BJ (cell line): ENCODE data around the gene OXLD1. TPM values are rescaled to one million over a fixed set of nuclear protein-coding genes. Genes with fewer than 3 reads are reported as not detected.

Experiments used
- CTCF ChIA-PET: fragments of 350-600 bp; formaldehyde crosslinking; extraction: SDS; loops from one replicate; lab custom pipeline; 2021; ENCODE audit warnings: antibody characterized with exemption, inconsistent platforms; lab: Yijun Ruan, JAX
- POLR2A ChIA-PET: fragments of 300-600 bp; sonication (Branson Sonifier 250); formaldehyde crosslinking; extraction: SDS; loops from one replicate; lab custom pipeline; 2021; ENCODE audit warnings: antibody characterized with exemption; lab: Charles Lee
- DNase-seq: peaks from one replicate; pipeline ENCODE4 v3.0.0-alpha.2; 2011; ENCODE audit warnings: low read depth
- H3K27me3 ChIP-seq: 2 replicates; pipeline ENCODE4 v1.6.0; 2011; ENCODE audit warnings: low read length; ENCODE audit not compliant: control insufficient read depth, insufficient read depth
- H3K36me3 ChIP-seq: 2 replicates; pipeline ENCODE4 v1.5.1; 2011; ENCODE audit warnings: low read length; ENCODE audit not compliant: control insufficient read depth, insufficient read depth
- H3K4me3 ChIP-seq: 2 replicates; pipeline ENCODE4 v1.5.1; 2011; ENCODE audit warnings: low read depth, mild to moderate bottlenecking, control low read depth, low read length
- polyA plus RNA-seq: library from polyadenylated mRNA; depleted of rRNA; stranded (reverse); fragments of >200 nt; gene quantifications from 2 replicates; pipeline ENCODE4 v1.2.3, GENCODE V29; 2011
- TF ChIP-seq, protein P1 (sequence below): IDR thresholded peaks from 2 replicates; pipeline ENCODE4 v1.5.1; 2011; ENCODE audit warnings: low read depth, mild to moderate bottlenecking, control low read depth, inconsistent platforms, low read length, moderate library complexity; ENCODE audit not compliant: insufficient read depth

The OXLD1 gene
- polyA plus RNA-seq, 1 experiment = 29.6 TPM

DNA sequence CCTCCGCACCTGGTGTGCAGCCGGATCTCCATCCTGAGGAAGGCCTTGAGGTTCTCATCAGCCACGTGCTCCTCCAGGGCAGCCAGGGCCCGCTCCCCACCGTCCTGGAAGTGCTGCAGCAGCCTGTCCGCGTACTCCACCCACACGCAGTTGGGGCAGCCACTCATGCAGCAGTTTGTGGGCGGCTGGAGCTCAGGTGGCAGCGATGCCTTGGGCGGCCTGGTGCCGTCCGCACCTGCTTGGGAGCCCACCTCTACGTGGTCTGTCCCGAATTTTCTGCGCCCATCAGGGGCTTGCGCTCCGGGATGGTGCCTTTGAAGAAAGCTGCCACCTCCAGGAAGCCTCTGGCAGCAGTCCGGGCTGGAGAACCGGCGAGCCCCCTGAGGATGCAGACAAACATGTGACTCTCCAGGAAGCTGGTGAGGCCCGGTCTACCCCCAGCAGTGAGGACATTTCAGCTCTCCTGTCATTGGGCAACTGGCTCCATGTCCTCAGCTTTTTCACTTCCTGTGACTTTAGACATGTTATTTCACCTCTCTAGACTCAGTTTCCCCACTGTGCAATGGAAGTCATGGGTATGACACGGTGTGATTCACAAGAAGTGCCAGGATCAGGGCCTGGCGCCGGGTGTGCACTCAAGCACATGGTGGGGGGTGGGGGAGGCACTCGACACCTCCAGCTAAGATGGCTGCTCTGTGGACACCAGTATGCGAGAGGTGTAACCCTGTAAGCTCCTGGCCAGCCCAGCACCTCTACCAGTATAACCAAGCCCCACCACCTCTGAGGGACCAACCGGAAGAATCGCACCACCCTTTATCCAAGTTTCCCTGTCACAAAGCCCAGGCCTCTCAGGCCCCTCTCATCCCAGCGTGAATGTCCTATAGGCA lies 957 bp downstream of the OXLD1 start:
- TF ChIP-seq, protein P1, sequence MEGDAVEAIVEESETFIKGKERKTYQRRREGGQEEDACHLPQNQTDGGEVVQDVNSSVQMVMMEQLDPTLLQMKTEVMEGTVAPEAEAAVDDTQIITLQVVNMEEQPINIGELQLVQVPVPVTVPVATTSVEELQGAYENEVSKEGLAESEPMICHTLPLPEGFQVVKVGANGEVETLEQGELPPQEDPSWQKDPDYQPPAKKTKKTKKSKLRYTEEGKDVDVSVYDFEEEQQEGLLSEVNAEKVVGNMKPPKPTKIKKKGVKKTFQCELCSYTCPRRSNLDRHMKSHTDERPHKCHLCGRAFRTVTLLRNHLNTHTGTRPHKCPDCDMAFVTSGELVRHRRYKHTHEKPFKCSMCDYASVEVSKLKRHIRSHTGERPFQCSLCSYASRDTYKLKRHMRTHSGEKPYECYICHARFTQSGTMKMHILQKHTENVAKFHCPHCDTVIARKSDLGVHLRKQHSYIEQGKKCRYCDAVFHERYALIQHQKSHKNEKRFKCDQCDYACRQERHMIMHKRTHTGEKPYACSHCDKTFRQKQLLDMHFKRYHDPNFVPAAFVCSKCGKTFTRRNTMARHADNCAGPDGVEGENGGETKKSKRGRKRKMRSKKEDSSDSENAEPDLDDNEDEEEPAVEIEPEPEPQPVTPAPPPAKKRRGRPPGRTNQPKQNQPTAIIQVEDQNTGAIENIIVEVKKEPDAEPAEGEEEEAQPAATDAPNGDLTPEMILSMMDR = no peak
- Histone ChIP-seq H3K27me3 (no peaks in the 10 kb centered on the region), H3K4me3 (peak overlapping the region; percentile 87), H3K36me3 (peaks cover 4% of the 10 kb centered on the region)
- POLR2A ChIA-PET = no interaction called here
- no peak for DNase-seq
- CTCF ChIA-PET = no interaction called here

- ChIA-PET CTCF (no interaction called here), POLR2A (no interaction called here)
- H3K27me3 ChIP-seq = no peaks in the 10 kb centered on the region
- H3K36me3 ChIP-seq = peaks cover 3% of the 10 kb centered on the region
- H3K4me3 ChIP-seq = no peak overlapping the region
- DNase-seq = no peak
- TF ChIP-seq, protein P1 = no peak
Observed at GRCh38 chr17:81664051-81664470, 2.3 kb downstream of the OXLD1 start.

DNA sequence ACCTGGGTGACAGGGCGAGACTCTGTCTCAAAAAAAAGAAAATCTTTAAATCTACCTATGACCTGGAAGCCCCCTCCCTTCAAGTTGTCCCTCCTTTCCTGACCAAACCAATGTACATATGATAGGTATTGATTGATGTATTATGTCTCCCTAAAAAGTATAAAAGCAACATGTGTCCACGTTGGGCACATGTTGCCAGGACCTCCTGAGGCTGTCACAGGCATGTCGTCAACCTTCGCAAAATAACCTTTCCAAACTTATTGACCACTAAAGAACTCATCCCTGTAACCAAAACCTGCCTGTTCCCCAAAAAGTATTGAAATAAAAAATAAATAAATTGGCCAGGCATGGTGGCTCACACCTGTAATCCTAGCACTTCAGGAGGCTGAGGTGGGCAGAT lies 4.4 kb downstream of the OXLD1 start:
- TF ChIP-seq, protein P1 = no peak
- POLR2A ChIA-PET = no interaction called here
- no peak for DNase-seq
- CTCF ChIA-PET = no interaction called here
- H3K4me3 ChIP-seq = no peak overlapping the region
- H3K27me3 ChIP-seq = no peaks in the 10 kb centered on the region
- H3K36me3 ChIP-seq = peaks cover 3% of the 10 kb centered on the region

DNA sequence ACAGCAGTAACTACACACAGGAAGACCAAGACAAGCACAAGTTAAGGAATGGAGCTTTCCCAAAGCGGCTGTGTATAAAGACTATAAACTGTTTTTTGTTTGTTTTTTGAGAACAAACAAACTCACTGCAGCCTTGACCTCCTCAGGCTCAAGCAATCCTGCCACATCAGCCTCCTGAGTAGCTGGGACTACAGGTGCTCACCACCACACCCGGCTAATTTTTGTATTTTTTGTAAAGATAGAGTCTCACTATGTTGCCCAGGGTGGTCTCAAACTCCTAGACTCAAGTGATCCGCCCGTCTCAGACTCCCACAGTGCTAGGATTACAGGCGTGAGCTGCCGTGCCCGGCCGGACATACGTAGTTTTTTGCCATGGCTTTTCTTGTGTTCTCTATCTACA lies 6.0 kb downstream of the OXLD1 start:
- TF ChIP-seq, protein P1 = no peak
- H3K4me3 ChIP-seq = no peak overlapping the region
- peaks cover 3% of the 10 kb centered on the region for H3K36me3 ChIP-seq
- DNase-seq = no peak
- CTCF ChIA-PET = interaction anchor here (1.8 kb wide), 1 partner anchor 22 kb away, joined by 3 read pairs; no protein-coding TSS in a partner anchor
- POLR2A ChIA-PET = no interaction called here
- no peaks in the 10 kb centered on the region for H3K27me3 ChIP-seq

DNA sequence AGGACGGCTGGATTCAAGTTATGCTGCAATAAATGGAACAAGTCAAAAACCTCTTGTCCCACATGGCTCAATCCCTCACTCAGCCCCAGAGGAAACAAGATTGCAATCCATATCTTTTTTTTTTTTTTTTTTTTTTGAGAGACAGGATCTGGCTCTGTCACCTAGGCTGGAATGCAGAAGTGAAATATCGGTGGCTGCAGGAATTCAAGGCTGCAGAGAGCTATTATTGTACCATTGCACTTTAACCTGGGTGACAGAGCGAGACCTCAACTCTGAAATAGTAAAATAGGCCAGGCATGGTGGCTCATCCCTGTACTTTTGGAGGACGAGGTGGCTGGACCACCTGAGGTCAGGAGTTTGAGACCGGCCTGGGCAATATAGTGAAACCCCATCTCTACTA lies 7.4 kb downstream of the OXLD1 start:
- CTCF ChIA-PET = interaction anchor here (1.0 to 1.8 kb wide), 3 partner anchors 16 to 27 kb away, joined by 3 read pairs; no protein-coding TSS in a partner anchor

More for the DNA sequence above, 7.4 kb downstream of the OXLD1 start:
- Histone ChIP-seq H3K27me3 (no peaks in the 10 kb centered on the region), H3K36me3 (no peaks in the 10 kb centered on the region), H3K4me3 (no peak overlapping the region)
- POLR2A ChIA-PET = no interaction called here
- TF ChIP-seq, protein P1 = no peak
- DNase-seq = no peak
